ENCODE results near the gene WDR18. TPM values are rescaled to one million over a fixed set of nuclear protein-coding genes. Genes with fewer than 3 reads are reported as not detected.
A peak's percentile ranks its signal among the peaks of the same experiment; 100 is the strongest.

The WDR18 gene
- total and polyA plus RNA-seq, 2 of the 4 experiments (the other 2 are of a cell fraction): 37.1 to 56.9 TPM

GRCh38 chr19:1037621-1038064 is 53.5 kb downstream of the WDR18 start:
- intact Hi-C loops (cut with micrococcal nuclease) (no loop called here), dilution Hi-C loops (cut with HindIII; ENCODE audit: low sequenced_read_pairs, unreplicated experiment) (no loop called here), in situ Hi-C loops (cut with MboI; ENCODE audit: low sequenced_read_pairs) (no loop called here)
- POLR2A ChIA-PET (ENCODE audit: unreplicated experiment): interaction anchor here (0.9 kb wide), 1 partner anchor 231 kb away, joined by 3 read pairs; no protein-coding TSS in a partner anchor
- Histone ChIP-seq H4K5ac (ENCODE audit: low read depth, low read length) (no peak overlapping the region), H3K27ac (ENCODE audit: insufficient read depth, low read length) (no peak overlapping the region), H3K4me1 (ENCODE audit: control insufficient read depth, insufficient read depth, low read length) (peaks cover 7% of the 10 kb centered on the region; the same call in 1 of the 2 replicates), H4K91ac (ENCODE audit: insufficient read depth, low read depth, low read length) (no peak overlapping the region), H3K9ac (ENCODE audit: low read depth, low read length) (no peak overlapping the region), H2BK5ac (ENCODE audit: low read depth, low read length, poor library complexity, severe bottlenecking) (peak overlapping the region; percentile 16), H4K20me1 (ENCODE audit: insufficient read depth, low read length) (peaks cover 58% of the 10 kb centered on the region), H4K8ac (ENCODE audit: low read depth in 2 of 2, low read length in 2 of 2) (no peak overlapping the region), H3K4me2 (ENCODE audit: low read depth, low read length) (no peak overlapping the region), H2BK20ac (ENCODE audit: low read depth, low read length) (no peak overlapping the region), H3K4ac (ENCODE audit: low read depth, low read length) (no peak overlapping the region), H2AK9ac (replicated peaks; ENCODE audit: low read depth, low read length, poor library complexity) (no peak overlapping the region), H2AFZ (replicated peaks; ENCODE audit: low read length, poor library complexity) (no peak overlapping the region), H2AK5ac (ENCODE audit: low read depth, low read length) (no peak overlapping the region), H3K9me3 (ENCODE audit: control insufficient read depth, insufficient read depth, low read length) (no peaks in the 10 kb centered on the region), H3K27me3 (ENCODE audit: control insufficient read depth, insufficient read depth, low read length) (no peaks in the 10 kb centered on the region), H3K18ac (ENCODE audit: low read depth, low read length) (no peak overlapping the region), H3K79me1 (ENCODE audit: low read depth in 1 of 2, low read length in 2 of 2) (peaks cover 6 to 34% of the 10 kb centered on the region in 2 experiments; a peak in 3 of 4 replicates), H3K36me3 (ENCODE audit: control insufficient read depth, insufficient read depth, low read length) (peaks cover 42% of the 10 kb centered on the region), H3K9me1 (ENCODE audit: insufficient read depth, low read length) (no peaks in the 10 kb centered on the region), H3K56ac (ENCODE audit: extremely low read depth, insufficient read depth, low read length) (no peak overlapping the region), H3K14ac (replicated peaks; ENCODE audit: low read depth, low read length) (no peak overlapping the region), H3K4me3 (ENCODE audit: insufficient read depth, low read depth, low read length) (no peak overlapping the region), H3K23ac (ENCODE audit: low read depth, low read length) (no peak overlapping the region), H2BK120ac (ENCODE audit: low read depth, low read length) (no peak overlapping the region), H2BK15ac (ENCODE audit: low read depth, low read length) (no peak overlapping the region)
- TF ChIP-seq MAZ (IDR thresholded peaks at IDR 0.05; ENCODE audit: borderline replicate concordance, low read depth, low read length): no peak
- TF ChIP-seq CTCF (conservative IDR thresholded peaks at IDR 0.05; ENCODE audit: low read depth, low read length): no peak
- WGBS, 2 experiments (ENCODE audit: extremely low coverage in 2 of 2, insufficient read length in 1 of 2): 97% methylated on average over 5 of the region's 22 CpGs; no CpG with 5 or more reads in 1 of the 2 experiments
- CTCF ChIA-PET: no interaction called here
- no peak for ATAC-seq (ENCODE audit: low read depth)
- BruUV-seq (replicated peaks): no TSS peak
- no peak for DNase-seq
